ENCODE results near the gene TRIP13. TPM values are rescaled to one million over a fixed set of nuclear protein-coding genes. Genes with fewer than 3 reads are reported as not detected.

Gene TRIP13
- total RNA-seq, 1 experiment from 2014 or later: 42.6 TPM

- H3K4me2 ChIP-seq (ENCODE audit: insufficient read depth, insufficient read length, low read length): peak overlapping the region; percentile 82
- H2AFZ ChIP-seq (ENCODE audit: low read length): no peak overlapping the region
- no peak overlapping the region for H3K18ac ChIP-seq (ENCODE audit: insufficient read length, low read depth, low read length)
- H2BK120ac ChIP-seq (ENCODE audit: low read depth, low read length, poor library complexity, severe bottlenecking): no peak overlapping the region
- H3K27me3 ChIP-seq (ENCODE audit: insufficient read depth, low read length): no peaks in the 10 kb centered on the region
- H2BK12ac ChIP-seq (ENCODE audit: insufficient read length, low read depth, low read length): no peak overlapping the region
- H3K79me1 ChIP-seq (ENCODE audit: insufficient read depth, low read depth, low read length, poor library complexity, severe bottlenecking): peaks cover 6% of the 10 kb centered on the region
- TF ChIP-seq CTCF (conservative IDR thresholded peaks at IDR 0.05): no peak
- H3K9ac ChIP-seq (ENCODE audit: extremely low read depth, insufficient read length, low read length): peak overlapping the region; percentile 80
- no peaks in the 10 kb centered on the region for H3K9me3 ChIP-seq (ENCODE audit: control insufficient read depth, low read depth, low read length)
- H2BK20ac ChIP-seq (ENCODE audit: low read depth, low read length, poor library complexity, severe bottlenecking): no peak overlapping the region
- no peak overlapping the region for H3T11ph ChIP-seq (ENCODE audit: low read length)
- H3K4ac ChIP-seq (ENCODE audit: low read depth, low read length): no peak overlapping the region
- Mint-ChIP-seq H3K4me3 (peak overlapping the region; percentile 92), H3K27me3 (ENCODE audit: low read depth) (no peaks in the 10 kb centered on the region), H3K36me3 (ENCODE audit: insufficient read depth in 1 of 3, low read depth in 3 of 3) (peaks cover 43 to 67% (median 57%) of the 10 kb centered on the region in 3 experiments), H3K9me3 (no peaks in the 10 kb centered on the region), H3K4me1 (peaks cover 16 to 18% of the 10 kb centered on the region in 2 experiments), H3K27ac (no peak overlapping the region)
- H4K8ac ChIP-seq (replicated peaks; ENCODE audit: insufficient read length, low read depth, low read length): no peak overlapping the region
- no peak overlapping the region for H4K5ac ChIP-seq (ENCODE audit: insufficient read length, low read depth, low read length)
- H3K23ac ChIP-seq (ENCODE audit: insufficient read length, low read depth, low read length): no peak overlapping the region
- H4K20me1 ChIP-seq (ENCODE audit: control insufficient read depth, insufficient read depth, insufficient read length): no peaks in the 10 kb centered on the region
- H2BK15ac ChIP-seq (ENCODE audit: low read depth, low read length): no peak overlapping the region
- peaks cover 10% of the 10 kb centered on the region for H3K23me2 ChIP-seq (ENCODE audit: insufficient read length, low read depth, low read length, poor library complexity, severe bottlenecking)
- H3K56ac ChIP-seq (ENCODE audit: insufficient read length, low read depth, low read length): no peak overlapping the region
- H2AK5ac ChIP-seq (ENCODE audit: insufficient read length, low read length): no peak overlapping the region
- no peak overlapping the region for H4K91ac ChIP-seq (ENCODE audit: insufficient read length, low read depth, low read length)
- H3K4me1 ChIP-seq (ENCODE audit: insufficient read depth, low read length): no peaks in the 10 kb centered on the region
- no peak overlapping the region for H2BK5ac ChIP-seq (ENCODE audit: insufficient read length, low read length)
- no peak for DNase-seq
- whole genome bisulfite sequencing (ENCODE audit: extremely low coverage, insufficient read length, low lambda C conversion rate): no CpG with 5 or more reads among the region's 9 CpGs
- H3K79me2 ChIP-seq (ENCODE audit: insufficient read depth, low read length): peaks cover 12% of the 10 kb centered on the region; the same call in 1 of the 2 replicates
- H3K27ac ChIP-seq (ENCODE audit: insufficient read length, low read depth, low read length): no peak overlapping the region
- no peak overlapping the region for H3K14ac ChIP-seq (ENCODE audit: insufficient read depth, low read length)
Observed at GRCh38 chr5:893711-894110, 1.0 kb downstream of the TRIP13 start.

Data from H9 (cell line).